ENCODE measurements around the gene SENP5. TPM values are rescaled to one million over a fixed set of nuclear protein-coding genes. Genes with fewer than 3 reads are reported as not detected.

SENP5 gene
- polyA plus RNA-seq, 10 donors: 12.9 to 25.3 (median 16.7) TPM

DNA sequence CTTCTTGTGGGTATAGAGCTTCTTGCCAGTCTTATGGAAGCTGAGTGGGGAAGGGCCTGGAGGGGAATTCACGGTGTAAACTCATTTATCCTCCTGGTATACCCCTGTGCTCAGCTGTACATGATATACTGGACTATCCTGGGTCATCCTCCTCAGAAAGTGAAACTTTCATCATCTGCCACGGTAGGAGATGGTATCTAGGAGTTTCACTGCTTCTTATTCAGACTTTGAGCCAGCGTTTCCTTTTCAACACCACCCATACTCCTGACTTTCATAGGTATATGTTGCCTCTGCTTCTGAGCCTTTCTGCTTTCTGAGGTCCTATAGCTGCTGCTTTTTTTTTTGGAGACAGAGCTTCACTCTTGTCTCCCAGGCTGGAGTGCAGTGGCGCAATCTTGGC is 15.6 kb downstream of the SENP5 start:
- DNase-seq: no peak

DNA sequence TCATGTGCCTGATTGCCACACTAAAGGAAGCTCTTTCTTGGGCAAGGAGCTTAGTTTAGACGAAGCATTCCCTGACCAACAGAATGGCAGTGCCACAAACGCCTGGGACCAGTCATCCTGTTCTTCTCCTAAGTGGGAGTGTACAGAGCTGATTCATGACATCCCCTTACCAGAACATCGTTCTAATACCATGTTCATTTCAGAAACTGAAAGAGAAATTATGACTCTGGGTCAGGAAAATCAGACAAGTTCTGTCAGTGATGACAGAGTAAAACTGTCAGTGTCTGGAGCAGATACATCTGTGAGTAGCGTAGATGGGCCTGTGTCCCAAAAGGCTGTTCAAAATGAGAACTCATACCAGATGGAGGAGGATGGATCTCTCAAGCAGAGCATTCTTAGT is 18.4 kb downstream of the SENP5 start:
- DNase-seq: no peak

DNA sequence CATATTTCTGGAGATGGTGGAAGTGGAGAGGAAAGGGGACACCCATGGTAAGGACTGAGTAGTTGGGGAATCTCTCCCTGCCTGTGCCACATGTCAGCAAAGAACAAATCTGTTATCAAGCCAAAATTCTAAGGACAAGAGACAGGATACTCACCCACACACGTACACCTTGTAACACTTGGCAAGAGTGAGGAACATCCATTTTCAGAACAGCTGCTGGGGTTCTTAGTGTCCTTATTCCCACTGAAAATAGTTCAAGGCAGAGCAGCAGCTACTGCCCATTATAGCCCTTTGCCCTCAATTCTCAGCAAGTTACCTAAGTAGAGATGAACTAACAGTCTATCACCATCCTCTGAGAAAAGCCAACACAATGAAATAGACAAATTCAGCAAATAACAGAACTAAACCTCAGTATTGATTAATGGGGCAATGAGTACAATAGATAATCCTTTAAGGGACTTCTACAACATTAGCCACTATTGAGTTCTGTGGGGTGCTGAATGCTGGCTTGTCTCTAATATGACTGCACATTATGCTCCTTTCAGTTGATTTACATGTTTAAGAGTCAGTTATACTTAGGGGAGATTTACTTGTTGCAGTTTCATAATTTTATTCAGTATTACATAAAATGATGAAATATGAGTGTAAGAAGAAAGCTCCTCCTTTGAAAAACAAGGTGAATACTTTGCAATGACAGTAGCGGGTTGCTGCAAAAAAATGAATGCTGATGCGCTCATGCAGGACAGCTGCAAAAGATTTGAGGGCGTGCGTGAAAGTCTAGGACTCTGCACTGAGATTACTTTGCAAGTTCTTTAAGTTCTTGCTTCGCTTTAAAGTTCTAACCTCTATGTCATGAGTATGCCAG is 22.4 kb downstream of the SENP5 start:
- no peak for DNase-seq

DNA sequence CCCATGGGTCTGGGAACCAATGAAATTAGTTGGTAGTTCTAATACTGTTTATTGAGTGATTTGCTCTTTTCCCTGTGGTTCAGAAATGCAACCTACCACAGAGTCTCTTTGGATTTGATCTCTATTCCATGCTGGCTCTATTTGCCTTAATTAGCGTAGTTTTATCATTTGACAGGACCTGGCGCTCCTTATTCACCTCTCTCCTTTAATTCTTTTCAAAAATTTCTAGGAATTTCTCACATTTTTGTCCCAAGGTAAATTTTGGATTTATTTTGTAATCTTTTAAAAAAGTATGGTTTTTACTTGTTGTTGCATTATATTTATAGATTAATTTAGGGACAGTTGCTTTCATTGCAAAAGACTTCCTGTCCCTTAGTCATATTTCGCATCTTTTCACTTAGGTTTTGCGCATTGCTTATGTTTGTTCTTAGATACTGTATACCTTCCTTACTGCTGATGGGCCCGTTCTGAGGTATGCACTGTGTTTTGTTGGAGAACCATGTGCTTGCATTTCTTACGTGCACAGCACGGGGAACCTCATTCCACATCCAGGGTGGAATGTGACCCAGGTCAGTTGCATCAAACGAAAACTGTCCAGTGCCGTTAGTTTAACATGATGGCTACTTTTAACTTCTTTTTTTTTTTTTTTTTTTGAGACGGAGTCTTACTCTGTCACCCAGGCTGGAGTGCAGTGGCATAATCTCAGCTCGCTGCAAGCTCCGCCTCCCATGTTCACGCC is 27.0 kb downstream of the SENP5 start:
- no peak for DNase-seq

DNA sequence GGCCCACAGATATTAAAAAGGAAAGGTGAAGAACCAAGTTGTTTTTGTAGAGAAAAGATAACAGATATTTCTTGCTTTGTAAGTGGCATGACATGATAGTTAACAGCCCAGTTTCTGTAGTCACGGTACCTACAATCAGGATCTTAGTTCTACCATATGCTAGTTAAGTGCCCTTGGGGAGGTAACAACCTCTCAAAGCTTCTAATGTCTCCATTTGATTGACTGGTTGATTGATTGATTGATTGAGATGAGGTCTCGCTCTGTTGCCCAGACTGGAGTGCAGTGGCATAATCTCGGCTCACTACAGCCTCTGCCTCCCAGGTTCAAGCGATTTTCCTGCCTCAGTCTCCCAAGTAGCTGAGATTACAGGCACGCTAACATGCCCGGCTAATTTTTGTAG is 28.5 kb downstream of the SENP5 start:
- DNase-seq: no peak

DNA sequence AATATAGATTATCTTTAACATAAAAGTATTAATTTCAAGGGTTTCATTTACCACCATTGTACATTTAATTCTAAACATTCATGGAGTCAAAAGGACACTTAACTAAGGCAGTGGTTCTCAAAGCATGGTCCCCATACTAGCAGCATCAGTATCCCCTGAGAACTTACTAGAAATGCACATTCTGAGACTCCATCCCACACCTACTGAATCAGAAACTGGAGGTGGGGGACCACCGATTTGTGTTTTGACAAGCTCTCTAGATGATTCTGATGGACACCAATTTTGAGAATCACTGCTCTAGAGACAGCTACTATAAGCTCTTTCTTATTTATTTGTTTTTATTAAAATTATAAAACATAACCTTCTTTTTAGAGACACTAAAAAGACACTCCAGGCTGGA is 34.0 kb downstream of the SENP5 start:
- no peak for DNase-seq

DNA sequence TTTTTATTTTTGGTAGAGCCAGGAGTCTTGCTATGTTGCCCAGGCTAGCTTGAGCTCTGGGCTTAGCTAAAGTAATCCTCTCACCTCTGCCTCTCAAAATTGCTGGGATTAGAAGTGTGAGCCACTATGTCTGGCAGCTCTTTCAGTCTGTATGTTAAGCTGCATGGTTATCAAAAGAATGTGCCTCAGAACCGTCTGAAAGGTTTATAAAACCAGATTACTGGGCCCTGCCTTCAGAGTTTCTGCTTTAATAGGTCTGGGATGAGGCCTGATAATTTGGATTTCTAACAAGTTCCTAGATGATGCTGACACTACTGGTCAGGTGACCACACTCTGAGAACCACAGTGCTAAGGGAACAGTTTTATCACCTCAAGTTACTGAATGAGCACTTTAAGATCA is 34.6 kb downstream of the SENP5 start:
- no peak for DNase-seq

DNA sequence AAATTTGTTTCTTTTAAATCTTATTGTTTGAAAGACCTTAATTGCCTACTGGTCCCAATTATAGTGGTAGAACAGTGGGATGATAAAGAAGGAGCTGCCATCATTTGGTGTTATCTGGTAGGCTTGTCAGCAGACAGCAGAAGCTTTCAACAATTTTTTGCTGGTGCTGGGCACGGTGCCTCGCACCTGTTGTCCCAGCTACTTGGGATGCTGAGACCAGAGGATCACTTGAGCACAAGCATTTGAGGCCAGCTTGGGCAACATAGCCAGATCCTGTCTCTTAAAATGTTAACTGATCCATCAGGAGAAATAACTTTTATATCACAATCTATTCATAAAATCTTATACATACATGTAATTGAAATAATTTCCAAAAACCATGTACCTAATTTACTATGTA is 36.0 kb downstream of the SENP5 start:
- DNase-seq: peak in 1 of 3 donors; percentile 2

DNA sequence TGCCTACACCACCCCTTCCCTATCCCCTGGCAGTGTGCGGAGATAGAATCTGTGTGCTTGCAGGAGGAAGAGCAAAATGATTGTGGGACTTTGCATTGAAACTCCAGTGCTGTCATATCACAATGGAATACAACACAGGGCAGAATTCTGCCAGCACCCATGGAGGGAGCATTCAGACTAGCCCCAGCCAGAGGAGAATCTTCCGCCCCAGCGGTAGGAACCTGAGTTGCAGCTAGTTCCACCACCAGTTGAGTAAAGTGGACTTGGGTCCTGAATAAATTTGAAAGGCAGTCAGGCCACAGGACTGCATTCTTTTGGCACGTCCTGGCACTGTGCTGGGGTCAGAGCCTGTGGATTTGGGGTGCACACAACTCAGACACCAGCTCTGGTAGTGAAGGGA is 47.1 kb downstream of the SENP5 start:
- DNase-seq: no peak

DNA sequence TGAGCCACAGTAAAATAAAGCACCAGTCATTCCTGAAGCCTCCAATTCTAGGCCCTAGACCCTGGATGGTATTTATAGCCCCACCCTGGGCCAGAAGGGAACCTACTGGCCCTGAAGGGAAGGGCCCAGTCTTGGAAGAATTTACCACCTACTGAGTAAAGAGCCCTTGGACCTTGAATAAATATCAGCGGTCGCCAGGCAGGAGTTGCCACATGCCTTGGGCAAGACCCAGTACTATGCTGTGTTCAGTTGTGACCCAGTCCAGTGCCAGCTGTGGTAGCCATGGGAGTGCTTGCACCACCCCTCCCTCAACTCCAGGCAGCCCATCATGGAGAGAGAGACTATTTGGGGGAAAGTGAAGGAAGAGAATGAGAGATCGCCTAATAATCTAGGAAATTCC is 47.7 kb downstream of the SENP5 start:
- DNase-seq: no peak

DNA sequence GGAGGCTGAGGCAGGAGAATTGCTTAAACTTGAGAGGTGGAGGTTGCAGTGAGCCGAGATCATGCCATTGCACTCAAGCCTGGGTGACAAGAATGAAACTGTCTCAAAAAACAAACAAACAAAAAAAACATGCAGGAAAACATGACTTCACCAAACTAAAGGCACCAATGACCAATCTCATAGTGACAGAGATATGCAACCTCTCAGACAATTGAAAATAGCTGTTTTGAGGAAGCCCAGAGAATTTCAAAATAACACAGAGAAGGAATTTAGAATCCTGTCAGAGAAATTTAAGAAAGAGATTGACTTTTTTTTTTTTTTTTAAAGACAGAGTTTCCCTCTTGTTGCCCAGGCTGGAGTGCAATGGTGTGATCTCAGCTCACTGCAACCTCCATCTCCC is 48.5 kb downstream of the SENP5 start:
- DNase-seq: no peak

DNA sequence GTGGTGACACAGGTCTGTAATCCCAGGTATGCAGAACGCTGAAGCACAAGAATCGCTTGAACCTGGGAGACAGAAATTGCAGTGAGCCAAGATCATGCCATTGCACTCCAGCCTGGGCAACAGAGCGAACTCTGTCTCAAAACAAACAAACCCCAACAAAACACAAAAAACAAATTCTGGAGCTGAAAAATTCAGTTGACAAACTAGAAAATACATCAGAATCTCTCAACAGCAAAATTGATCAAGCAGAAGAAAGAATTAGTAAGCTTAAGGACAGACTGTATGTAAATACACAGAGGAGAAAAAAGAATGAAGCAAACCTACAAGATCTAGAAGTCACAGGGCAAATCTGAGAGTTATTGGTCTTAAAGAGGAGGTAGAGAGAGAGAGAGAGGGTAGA is 49.3 kb downstream of the SENP5 start:
- DNase-seq: no peak

DNA sequence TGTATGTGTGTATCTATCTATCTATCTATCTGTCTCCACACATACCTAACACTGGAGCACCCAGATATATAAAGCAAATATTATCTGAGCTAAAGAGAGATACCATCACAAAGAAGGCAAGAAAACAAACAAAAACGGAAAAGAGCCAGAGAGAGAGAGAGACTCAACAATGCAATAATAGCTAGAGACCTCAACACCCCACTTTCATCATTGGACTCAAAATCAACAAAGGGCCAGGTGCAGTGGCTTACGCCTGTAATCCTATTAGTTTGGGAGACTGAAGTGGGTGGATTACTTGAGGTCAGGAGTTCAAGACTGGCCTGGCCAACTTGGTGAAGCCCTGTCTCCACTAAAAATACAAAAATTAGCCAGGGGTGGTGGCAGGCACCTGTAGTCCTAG is 51.2 kb downstream of the SENP5 start:
- no peak for DNase-seq

DNA sequence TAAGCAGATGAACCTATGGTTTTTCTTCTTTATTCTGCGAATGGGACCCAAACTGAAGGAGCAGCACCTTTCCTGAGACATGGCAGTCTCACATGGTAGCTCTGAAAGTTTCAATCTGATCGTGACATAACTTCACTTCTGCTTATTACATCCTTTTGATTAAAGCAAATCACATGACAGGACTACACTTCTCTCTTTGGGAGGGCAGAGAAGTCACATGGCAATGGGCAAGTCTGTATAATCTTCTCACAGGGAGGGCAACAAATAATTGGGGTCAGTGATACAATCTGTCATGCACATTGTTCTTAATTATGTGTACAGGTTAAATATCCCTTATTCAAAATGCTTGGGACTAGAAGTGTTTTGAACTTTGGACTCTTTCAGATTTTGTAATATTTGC is 53.0 kb downstream of the SENP5 start:
- DNase-seq: no peak

DNA sequence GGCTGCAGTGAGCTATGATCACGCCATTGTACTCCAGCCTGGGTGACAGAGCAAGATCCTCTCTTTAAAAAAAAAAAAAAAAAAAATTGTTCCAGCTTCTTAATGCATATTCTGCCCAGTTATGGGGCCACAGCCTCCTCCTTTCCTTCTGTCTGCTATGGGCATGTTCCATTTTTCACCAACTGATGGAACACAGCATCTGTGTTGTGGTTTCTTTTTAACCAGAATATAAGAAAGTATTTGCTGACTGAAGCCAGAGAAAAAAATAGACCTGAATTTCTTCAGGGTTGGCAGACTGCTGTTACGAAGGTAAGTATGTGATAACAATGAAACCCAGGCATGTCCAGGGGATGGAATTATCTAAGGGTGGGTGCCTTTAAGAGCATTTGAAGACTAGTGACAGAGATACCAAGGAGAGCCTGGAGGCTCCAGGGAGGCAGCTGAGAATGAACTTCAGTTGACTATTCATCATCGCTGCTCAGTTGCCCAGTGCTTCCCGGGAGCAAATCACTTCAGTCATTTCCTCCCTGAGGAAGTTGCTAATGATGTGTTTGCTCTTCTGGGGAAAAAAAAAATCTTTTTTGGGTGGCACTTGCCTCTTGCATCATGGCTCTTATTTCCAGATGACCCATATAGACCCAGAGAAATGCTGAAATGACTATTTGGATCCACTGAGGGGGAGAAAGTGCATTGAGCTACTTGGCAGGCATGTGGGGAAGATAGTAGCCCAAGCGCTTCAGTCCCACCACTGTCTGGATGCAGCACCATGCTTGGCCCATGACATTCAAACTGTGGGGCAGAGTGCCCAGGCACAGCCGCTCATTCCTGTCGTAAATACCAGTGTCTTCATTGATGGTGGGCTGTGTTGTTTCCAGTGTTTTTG is 60.1 kb downstream of the SENP5 start:
- no peak for DNase-seq

DNA sequence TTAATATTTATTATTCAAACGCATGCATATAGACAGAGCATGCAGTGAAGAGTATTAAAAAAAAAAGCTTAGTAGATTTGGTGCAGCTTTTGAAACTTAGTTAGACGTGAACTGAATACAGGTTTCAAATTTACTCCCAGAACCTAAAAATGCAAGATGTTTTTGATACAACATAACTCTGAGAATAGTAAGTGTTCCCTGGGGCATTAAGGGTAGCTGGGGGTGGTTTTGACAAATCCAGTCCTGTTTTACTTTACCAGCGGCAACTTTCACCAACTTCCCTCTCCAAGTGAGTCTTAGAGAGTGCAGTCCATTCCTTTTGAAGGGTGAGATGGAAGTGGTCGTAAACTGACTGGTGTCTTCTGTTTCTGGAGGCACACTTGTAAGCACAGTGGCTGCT is 63.4 kb downstream of the SENP5 start:
- no peak for DNase-seq

DNA sequence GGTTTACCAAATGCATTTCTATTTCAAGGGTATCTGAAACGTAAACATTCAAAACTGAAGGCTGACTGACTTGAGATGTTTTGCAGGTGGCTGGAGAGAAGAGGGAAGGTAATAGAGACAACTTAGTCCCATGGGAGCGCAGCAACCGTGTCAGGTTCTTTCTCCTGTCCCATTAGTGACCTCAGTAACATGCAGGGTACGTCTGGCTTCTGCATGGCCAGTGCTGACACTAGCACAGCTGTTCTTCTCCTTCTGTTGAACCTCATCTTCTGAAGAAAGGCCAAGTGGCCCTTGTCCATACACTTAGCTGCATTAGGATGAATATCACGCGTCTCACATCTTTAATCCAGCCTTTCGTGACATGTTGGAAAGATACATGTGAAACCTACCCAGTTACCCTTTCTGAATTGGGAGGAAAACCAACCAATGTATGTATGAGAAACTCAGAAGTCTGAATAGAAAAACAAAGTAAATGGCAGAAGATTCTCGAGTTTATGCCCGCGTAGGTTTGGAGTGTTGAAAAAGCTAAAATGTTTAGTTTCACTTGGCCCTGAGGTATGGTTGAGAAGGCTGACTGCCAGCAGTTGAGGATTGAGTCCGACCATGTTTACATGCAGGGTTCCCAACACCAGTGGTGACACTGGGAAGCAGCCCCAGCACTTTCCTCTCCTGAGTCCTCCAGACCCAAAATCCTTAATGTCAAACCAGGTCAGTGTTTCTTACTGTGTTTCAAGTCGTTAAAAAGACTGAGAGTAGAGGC is 64.3 kb downstream of the SENP5 start:
- no peak for DNase-seq

DNA sequence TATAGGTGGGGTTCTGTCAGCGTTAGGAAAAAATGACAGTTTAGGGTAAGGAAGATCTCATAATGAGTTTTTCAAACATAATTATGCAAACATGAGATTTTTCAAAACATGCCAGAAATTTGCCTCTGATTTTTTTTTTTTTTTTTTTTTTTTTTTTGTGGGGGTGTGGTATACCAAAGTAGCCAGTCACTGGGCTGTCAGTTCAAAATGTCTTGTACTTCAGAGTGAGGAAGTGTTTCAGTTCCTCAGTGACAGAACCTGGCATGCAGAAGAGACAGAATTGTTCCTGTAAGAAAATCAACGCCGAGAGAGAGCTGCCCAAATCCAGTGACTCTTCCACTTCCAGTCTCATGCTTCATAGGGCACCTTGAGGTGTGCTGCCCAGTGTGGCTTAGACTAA is 64.9 kb downstream of the SENP5 start:
- no peak for DNase-seq

DNA sequence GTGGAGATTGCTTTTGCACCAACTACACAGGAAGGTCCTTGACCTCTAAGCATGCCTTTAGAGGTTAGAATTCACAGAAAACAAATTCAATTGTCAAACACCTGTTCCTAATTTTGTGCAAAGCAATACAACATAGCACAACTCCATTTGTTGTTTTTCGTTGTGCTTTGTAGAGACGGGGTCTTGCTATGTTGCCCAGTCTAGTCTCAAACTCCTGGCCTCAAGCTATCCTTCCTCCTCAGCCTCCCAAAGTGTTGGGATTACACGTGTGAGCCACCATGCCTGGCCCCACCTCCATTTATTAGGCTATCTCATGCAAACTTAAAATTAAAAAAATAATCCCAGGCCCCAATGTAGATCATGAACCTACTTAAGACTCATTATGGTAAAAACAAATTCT is 68.6 kb downstream of the SENP5 start:
- DNase-seq: no peak

DNA sequence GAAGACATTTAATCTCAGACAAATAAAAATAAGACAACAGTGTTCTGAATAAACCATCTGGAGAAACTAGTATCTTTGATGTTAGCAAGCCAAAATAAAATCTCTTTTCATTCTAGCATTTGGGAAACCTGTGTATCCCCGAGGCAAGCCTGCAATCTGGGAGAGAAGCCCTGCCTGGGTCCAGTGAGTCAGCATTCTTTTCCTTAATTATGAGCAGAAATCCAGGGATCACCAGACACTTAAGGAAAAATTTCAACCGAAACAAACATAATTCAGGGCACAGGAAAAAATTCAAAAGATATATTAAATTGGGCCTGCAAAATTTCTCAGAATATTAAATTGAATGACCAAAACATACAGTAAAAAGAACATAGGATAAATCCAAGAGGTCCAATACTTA is 70.4 kb downstream of the SENP5 start:
- DNase-seq: no peak

DNA sequence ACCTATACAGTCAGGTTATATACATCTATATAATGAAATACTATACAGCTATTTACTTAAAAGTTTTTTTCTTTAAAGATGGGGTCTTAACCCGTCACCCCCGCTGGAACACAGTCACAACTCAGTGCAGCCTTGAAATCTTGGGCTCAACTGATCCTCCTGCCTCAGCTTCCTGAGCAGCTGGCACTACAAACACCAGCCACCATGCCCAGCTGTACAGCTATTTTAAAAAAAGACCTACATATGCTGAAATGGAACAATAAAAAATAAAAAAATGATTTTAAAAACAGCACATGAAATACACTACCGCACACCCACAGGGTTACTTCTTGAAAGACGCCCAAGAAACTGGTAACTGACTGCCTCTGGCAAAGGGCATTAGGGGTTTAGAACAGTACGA is 70.9 kb downstream of the SENP5 start:
- no peak for DNase-seq
